HG03442 (cell line): ENCODE data around the gene SPOCK1.

Experiments
- ATAC-seq: cut with Tn5 transposase; IDR thresholded peaks from one replicate; pipeline ENCODE4 v1.9.1; 2021; ENCODE audit warnings: mild to moderate bottlenecking, moderate library complexity; ENCODE audit not compliant: unreplicated experiment

SPOCK1 gene

DNA sequence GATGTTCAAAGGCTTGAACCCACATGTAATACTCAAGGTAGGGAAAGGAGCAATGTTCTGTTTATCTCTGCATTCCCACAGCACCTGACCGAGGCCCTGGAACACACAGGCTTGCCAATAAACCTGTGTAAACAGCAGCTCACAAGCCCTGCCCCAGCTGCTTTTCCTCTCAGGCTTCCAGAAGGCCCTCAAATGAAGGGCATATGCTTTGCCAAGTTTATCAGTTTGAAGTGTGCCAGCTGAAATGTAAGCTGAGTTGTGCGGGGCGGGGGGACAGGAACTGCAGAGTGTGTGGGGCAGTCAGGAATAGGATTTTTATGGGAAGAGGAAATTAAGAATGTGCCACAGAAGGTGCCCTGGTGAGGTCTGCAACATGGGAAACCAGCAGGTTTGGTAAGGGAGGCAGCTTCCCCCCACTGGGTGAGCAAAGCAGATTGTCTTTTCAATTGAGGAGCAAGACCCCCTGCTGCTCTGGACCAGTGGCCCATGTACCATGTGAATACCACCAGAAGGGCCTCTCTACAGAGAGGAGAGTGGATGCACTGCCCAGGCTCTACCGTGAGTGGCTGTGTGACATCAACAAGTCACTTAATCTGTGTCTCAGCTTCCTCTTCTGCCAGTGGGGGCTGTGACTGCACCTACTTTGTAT lies 194.8 kb downstream of the SPOCK1 start:
- no peak for ATAC-seq

DNA sequence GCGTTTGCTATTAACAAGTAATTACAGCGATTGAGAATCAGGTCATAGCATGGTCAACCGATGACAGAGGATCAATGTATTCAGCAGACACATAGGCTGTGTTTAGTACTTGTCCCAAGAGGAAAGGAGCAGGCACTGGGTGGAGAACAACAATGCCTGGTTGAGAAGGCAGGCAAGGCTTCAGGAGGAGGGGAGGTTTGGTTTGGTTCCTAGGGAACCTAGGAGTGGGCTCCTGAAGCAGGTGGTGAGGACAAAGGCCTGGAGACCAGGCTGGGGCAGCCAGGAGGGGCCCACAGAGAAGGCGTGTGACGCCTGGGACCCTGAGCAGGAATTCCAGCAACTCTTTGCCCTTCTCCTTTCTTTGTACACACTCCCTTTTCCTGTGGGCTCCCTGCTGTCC lies 195.6 kb downstream of the SPOCK1 start:
- no peak for ATAC-seq

DNA sequence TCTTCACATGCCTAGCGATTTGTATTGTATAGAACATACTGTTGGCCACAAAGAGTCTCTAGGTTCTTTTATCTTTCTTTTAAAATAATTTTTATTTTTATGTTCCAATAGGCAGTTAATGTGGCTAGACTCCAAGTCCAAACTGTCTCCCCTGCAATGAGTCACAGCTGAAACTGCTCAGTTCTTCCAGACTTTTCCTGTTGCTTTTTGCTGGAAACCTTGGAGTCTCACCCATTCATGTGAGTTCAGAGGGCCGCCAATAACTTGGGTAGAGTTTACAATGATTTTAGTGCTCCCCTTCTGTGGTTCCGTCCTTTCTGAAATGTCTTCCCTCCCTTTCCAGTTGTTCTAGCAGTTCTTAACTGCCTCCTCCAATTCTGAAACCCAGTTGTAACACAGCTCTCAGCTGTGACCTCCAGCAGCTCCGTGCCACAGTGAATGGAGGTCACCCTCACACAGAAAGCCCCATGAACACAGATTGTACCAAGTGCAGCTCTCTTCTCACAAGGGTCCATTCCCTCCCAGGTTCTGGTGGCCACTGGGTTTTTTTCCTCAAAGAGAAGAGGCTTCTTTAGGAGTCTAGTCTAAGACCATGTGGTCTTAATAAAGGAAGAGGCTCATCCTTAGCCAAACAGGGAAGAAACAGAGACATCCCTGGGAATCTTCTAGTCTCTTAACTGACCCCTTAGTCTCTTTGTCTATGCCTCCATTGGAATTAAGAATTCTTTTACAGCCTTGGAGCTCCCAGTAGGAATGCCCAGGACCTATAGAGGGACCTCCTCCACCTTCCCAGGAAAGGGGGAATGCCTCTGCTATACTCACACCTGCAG lies 198.5 kb downstream of the SPOCK1 start:
- no peak for ATAC-seq

GRCh38 chr5:137296213-137296781 lies 202.8 kb downstream of the SPOCK1 start:
- no peak for ATAC-seq

- ATAC-seq: no peak
Observed at GRCh38 chr5:137294604-137295003, 204.5 kb downstream of the SPOCK1 start.

- ATAC-seq: no peak
Observed at GRCh38 chr5:137292461-137293027, 206.6 kb downstream of the SPOCK1 start.

GRCh38 chr5:137291436-137291835 lies 207.7 kb downstream of the SPOCK1 start:
- ATAC-seq: no peak

GRCh38 chr5:137291031-137291430 lies 208.1 kb downstream of the SPOCK1 start:
- ATAC-seq: no peak

DNA sequence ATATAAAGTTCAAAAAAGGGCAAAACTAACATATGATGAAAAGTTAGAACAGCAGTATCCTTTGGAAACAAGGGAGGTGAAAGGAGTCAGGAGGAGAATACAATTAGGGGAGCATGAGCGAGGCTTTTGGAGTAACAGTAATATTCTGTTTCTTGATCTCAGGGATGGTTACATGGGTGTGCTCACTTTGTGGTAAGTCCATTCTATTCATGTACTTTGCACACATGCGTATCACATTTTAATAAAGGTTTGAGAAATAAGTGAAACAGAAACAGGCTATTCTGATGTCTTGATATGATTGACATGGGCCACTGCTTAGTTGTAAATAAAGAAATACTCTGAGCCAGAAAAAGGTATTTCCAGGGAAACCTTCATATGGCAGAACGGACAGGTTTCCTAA lies 208.8 kb downstream of the SPOCK1 start:
- no peak for ATAC-seq

DNA sequence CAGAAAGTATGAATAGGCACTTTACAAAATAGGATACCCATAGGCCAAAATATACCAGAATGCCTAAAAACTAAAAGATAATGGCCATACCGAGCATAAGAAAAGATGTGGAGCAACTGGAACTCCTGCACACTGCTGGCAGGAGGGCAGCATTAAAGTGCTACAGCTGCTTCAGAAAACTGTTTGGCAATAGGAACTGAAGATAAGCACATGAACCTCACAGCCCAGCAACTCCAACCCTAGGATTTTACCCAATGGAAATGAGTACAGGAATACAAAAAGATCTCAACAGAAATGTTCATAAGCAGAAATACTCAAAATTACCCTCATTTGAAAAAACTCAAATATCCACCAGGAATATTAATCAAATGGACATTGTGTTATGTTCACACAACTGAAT lies 209.3 kb downstream of the SPOCK1 start:
- ATAC-seq: no peak

- no peak for ATAC-seq
Observed at GRCh38 chr5:137287569-137287968, 211.6 kb downstream of the SPOCK1 start.

- ATAC-seq: no peak
Observed at GRCh38 chr5:137286025-137286610, 213.0 kb downstream of the SPOCK1 start.

- no peak for ATAC-seq
Observed at GRCh38 chr5:137283801-137284200, 215.3 kb downstream of the SPOCK1 start.

DNA sequence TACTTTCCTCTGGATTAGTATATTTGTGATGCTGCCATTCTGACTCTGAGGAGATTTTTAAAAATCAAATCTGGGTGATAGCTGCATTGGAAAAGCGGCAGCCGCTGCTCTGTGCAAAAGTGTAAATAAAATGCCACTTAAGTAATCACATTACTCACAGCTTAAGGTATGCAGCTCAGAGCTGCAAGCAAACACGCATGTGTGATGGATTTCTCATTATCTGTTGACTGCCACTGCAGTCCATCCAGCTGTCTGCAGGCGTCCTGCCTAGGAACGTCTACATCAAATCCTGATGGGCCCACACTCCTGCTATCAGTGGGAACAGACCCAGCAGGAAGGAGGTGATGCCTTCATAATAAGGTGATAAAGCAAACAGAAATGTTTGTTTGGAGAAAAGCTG lies 216.9 kb downstream of the SPOCK1 start:
- no peak for ATAC-seq

GRCh38 chr5:137281201-137281600 lies 217.9 kb downstream of the SPOCK1 start:
- no peak for ATAC-seq

GRCh38 chr5:137280656-137281055 lies 218.5 kb downstream of the SPOCK1 start:
- ATAC-seq: no peak

GRCh38 chr5:137279521-137280231 lies 219.4 kb downstream of the SPOCK1 start:
- no peak for ATAC-seq

GRCh38 chr5:137278476-137278875 lies 220.7 kb downstream of the SPOCK1 start:
- no peak for ATAC-seq

- ATAC-seq: no peak
Observed at GRCh38 chr5:137275083-137275482, 224.0 kb downstream of the SPOCK1 start.

DNA sequence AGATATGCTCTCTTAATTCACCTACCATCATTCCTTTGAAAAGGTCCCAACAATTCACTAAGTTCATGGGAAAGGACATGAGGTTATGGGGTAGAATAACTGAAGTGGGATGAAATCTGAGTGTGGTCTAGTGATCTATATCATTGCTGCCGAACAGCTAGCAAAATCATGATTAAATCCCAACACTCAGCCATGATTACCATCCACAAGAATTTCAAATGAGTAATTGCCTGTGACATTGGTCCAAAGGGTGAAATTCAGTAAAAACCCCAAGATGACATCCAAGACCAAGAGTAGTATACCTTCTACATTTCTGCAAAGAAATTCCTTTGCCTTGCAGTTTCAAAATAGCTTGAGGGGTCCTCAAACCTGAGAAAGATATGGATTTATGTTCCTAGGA lies 225.6 kb downstream of the SPOCK1 start:
- no peak for ATAC-seq

GRCh38 chr5:137272831-137273230 lies 226.3 kb downstream of the SPOCK1 start:
- no peak for ATAC-seq
